Suprapubic skin (tissue), 4 donors: ENCODE results near the gene GFOD1. TPM values are rescaled to one million over a fixed set of nuclear protein-coding genes. Genes with fewer than 3 reads are reported as not detected.
A peak's percentile ranks its signal among the peaks of the same experiment; 100 is the strongest.
"Not testable (repeated sequence)": the region's sequence is repeated elsewhere in the genome, so short reads cannot be mapped to it uniquely, and the experiment has no call there.

ENCODE experiments used
- DNase-seq, 2 donors: peaks; one replicate each; pipeline ENCODE4 v3.0.0-alpha.2; 2019; ENCODE audit warnings: low spot score in 2 of 2
- H3K27ac ChIP-seq: fragments of 200-600 bp; sonication (generic); one replicate; pipeline ENCODE4 v1.5.1; 2019
- H3K27me3 ChIP-seq: fragments of 200-600 bp; sonication (generic); one replicate; pipeline ENCODE4 v1.5.1; 2019
- H3K36me3 ChIP-seq: fragments of 200-600 bp; sonication (generic); one replicate; pipeline ENCODE4 v1.5.1; 2019
- H3K4me1 ChIP-seq: fragments of 200-600 bp; sonication (generic); one replicate; pipeline ENCODE4 v1.5.1; 2019
- H3K4me3 ChIP-seq: fragments of 200-600 bp; sonication (generic); one replicate; pipeline ENCODE4 v1.5.1; 2019; ENCODE audit warnings: mild to moderate bottlenecking
- H3K9me3 ChIP-seq: fragments of 200-600 bp; sonication (generic); one replicate; pipeline ENCODE4 v1.5.1; 2019
- EP300 ChIP-seq: sonication (generic); formaldehyde crosslinking; IDR thresholded peaks from one replicate; pipeline ENCODE4 v1.6.1; 2017; ENCODE audit warnings: antibody characterized with exemption
- POLR2A ChIP-seq, 2 donors: fragments of 450-650 bp; IDR thresholded peaks; one replicate each; pipeline ENCODE4 v1.6.1; 2017; ENCODE audit warnings: antibody characterized with exemption in 2 of 2, mild to moderate bottlenecking in 2 of 2, moderate library complexity in 2 of 2
- POLR2AphosphoS5 ChIP-seq, 3 donors: sonication (generic); formaldehyde crosslinking; IDR thresholded peaks; one replicate each; pipeline ENCODE4 v1.6.1; 2017; ENCODE audit warnings: antibody characterized with exemption in 3 of 3
- WGBS: methylation state at CpG from one replicate; pipeline ENCODE4 v1.1.5; 2018; 5-methylcytosine and 5-hydroxymethylcytosine counted together
- total RNA-seq, 4 donors: library from RNA; depleted of rRNA; stranded (reverse); fragments of >200 nt; gene quantifications; one replicate each; pipeline ENCODE4 v1.1.0, GENCODE V29; 2016
- TF ChIP-seq, protein P1 (sequence below), 2 donors: fragments of 200-600 bp in 1 of 2; fragments of 450-650 bp in 1 of 2; sonication (generic) in 1 of 2; IDR thresholded peaks; one replicate each; pipeline ENCODE4 v1.5.1; 2016 to 2019; ENCODE audit warnings: antibody characterized with exemption in 2 of 2, mild to moderate bottlenecking in 1 of 2, moderate library complexity in 1 of 2

GFOD1 gene
- total RNA-seq, 4 donors from 2014 or later = 7.5 to 15.2 (median 13.7) TPM

DNA sequence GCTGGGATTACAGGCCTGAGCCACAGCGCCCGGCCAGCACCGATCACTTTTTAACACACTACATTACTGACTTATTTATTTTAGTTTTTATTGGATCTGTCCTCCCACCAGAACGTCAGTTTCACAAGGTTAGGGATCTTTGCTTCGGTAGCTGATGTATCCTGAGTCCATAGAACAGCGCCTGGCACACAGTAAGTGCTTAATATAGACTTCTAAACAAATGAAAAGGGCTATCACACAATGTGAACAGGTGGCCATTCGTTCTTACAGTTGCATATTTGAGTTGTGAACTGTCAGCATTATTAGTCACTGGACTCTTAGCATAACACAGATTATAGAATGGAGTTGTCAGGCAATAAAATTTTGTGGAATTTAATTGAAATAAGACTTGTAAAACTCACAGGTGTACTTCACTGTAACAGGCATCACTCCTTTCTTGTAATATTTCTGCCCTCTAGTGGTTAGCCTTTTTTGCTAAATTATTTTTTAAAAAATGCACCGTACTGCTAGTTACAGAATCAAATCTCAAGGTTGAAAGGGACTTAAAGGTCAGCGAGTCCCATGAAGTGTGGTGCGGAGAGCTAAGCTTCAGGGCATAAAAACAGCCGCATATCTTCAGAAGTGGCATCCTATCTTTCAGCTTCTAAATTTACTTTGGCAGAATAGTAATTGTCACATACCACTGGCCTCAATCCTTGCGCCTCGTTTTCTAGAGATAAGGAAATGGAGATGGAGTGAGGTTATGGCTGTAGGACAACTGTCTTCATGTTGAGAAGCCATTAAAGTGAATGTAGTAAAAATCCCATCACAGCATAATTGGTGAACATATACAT is 155.7 kb downstream of the GFOD1 start:
- no peaks in the 10 kb centered on the region for H3K36me3 ChIP-seq
- no peak for TF ChIP-seq POLR2AphosphoS5 (IDR thresholded peaks at IDR 0.05)
- TF ChIP-seq, protein P1, sequence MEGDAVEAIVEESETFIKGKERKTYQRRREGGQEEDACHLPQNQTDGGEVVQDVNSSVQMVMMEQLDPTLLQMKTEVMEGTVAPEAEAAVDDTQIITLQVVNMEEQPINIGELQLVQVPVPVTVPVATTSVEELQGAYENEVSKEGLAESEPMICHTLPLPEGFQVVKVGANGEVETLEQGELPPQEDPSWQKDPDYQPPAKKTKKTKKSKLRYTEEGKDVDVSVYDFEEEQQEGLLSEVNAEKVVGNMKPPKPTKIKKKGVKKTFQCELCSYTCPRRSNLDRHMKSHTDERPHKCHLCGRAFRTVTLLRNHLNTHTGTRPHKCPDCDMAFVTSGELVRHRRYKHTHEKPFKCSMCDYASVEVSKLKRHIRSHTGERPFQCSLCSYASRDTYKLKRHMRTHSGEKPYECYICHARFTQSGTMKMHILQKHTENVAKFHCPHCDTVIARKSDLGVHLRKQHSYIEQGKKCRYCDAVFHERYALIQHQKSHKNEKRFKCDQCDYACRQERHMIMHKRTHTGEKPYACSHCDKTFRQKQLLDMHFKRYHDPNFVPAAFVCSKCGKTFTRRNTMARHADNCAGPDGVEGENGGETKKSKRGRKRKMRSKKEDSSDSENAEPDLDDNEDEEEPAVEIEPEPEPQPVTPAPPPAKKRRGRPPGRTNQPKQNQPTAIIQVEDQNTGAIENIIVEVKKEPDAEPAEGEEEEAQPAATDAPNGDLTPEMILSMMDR (IDR thresholded peaks at IDR 0.05) = peak; percentile 32 to 48
- no peak for DNase-seq
- H3K4me1 ChIP-seq = peaks cover 21% of the 10 kb centered on the region
- H3K27me3 ChIP-seq = no peaks in the 10 kb centered on the region
- WGBS = 56% methylated on average over 13 of the region's 13 CpGs
- no peak overlapping the region for H3K4me3 ChIP-seq
- H3K9me3 ChIP-seq = no peaks in the 10 kb centered on the region
- H3K27ac ChIP-seq = no peak overlapping the region

DNA sequence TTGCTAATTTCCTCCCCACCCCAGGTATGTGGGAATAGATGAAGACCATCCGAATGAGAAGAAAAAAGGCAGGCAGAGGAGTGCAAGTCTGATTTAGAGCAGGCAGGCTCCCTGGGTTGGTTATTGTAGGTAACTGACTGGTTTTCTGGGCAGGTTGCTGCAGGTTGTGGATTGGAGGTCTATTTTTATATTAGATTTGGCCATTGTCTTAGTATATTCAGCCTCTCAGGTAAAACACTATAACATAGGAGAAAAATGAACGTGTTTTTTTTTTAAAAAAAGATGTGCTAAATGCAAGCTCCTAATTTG is 158.6 kb downstream of the GFOD1 start:
- Histone ChIP-seq H3K9me3 (no peaks in the 10 kb centered on the region), H3K36me3 (peaks cover 14% of the 10 kb centered on the region), H3K4me3 (peak overlapping the region; percentile 84), H3K27ac (peak overlapping the region; percentile 93), H3K4me1 (peaks cover 19% of the 10 kb centered on the region), H3K27me3 (no peaks in the 10 kb centered on the region)
- no peak for TF ChIP-seq POLR2A (IDR thresholded peaks at IDR 0.05)
- no peak for DNase-seq
- 4% methylated on average over 2 of the region's 2 CpGs for WGBS

DNA sequence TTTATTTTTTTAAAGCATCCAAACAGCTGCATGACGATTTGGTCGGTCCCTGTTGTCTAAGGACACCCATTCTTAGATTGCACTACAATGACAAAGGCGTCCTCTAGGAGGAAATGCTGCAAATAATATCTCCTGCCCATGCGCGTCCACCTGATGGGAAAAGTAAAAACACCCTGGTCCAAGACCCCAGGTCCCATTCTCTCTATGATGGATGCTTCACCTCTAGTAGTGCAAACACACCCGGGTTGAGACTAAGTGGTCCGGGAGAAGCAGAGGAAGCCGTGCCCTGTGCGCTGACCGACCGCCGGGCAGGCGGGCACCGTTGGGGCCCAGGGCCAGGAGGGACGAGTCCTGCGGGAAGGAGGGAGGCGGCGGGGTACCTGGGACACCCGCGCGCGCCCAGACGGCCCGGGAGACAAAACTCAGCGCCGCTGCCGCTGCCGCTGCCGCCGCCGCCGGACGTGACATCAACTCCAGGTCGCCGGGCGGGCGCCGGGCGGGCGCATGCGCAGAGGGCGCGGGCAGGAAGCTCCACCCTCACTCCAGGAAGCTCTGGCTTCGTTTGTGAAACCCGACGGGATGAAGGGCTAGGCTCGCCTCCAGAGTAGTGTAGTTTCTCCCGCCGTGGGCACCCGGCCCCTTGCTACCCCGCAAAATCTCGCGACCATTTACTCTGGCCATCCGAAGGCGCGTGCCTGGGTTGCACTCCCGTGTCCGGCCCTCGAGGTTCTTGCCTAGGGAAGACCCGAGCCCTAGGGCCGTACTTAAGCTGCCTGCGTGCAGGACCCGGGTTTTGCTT is 159.1 kb downstream of the GFOD1 start, which contains the start of gene TBC1D7:
TSS of gene TBC1D7 (minus strand) at position 462 of the 799 bp plus-strand sequence. CDS start 1,639 bp downstream, outside the sequence.
- no peaks in the 10 kb centered on the region for H3K27me3 ChIP-seq
- TF ChIP-seq EP300 (no peak), POLR2AphosphoS5 (IDR thresholded peaks at IDR 0.05) (peak in 2 of 3 donors; percentile 5 to 6), POLR2A (IDR thresholded peaks at IDR 0.05) (peak; percentile 38 to 80)
- TF ChIP-seq, protein P1 (IDR thresholded peaks at IDR 0.05) = peak in 1 of 2 donors; percentile 7
- H3K36me3 ChIP-seq = peaks cover 20% of the 10 kb centered on the region
- peaks cover 19% of the 10 kb centered on the region for H3K4me1 ChIP-seq
- peak within 1 kb of the TSS; percentile 84 for H3K4me3 ChIP-seq
- WGBS = 1% methylated on average over 21 of the region's 63 CpGs
- H3K27ac ChIP-seq = peak within 1 kb of the TSS; percentile 93
- no peaks in the 10 kb centered on the region for H3K9me3 ChIP-seq
- peak; percentile 95 to 96 for DNase-seq

DNA sequence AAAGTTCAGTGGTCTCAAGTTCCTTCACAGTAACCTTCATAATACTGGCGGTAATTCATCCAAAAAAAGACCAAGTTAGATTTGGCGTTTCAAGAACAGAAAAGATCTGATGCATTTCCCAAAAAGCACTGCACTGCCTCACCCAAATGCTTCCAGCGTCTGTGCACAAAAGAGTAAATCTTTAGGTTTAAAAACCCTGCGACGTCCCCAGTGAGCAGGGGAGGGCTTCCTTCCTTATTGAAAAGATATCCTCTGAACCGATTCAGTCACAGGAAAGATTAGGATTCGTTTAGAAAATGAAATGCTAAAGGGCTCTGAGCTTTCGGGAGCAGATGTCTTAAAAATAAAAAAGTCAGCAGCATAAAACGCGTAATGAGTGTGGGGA is 159.7 kb downstream of the GFOD1 start:
- Histone ChIP-seq H3K27me3 (no peaks in the 10 kb centered on the region), H3K9me3 (no peaks in the 10 kb centered on the region), H3K4me3 (peak overlapping the region; percentile 84), H3K4me1 (peaks cover 19% of the 10 kb centered on the region), H3K27ac (peak overlapping the region; percentile 93), H3K36me3 (peaks cover 25% of the 10 kb centered on the region)
- WGBS = under 1% methylated on average over 10 of the region's 10 CpGs
- TF ChIP-seq POLR2AphosphoS5 (IDR thresholded peaks at IDR 0.05) (no peak), POLR2A (IDR thresholded peaks at IDR 0.05) (no peak), EP300 (no peak)
- TF ChIP-seq, protein P1 (IDR thresholded peaks at IDR 0.05) = no peak
- no peak for DNase-seq

DNA sequence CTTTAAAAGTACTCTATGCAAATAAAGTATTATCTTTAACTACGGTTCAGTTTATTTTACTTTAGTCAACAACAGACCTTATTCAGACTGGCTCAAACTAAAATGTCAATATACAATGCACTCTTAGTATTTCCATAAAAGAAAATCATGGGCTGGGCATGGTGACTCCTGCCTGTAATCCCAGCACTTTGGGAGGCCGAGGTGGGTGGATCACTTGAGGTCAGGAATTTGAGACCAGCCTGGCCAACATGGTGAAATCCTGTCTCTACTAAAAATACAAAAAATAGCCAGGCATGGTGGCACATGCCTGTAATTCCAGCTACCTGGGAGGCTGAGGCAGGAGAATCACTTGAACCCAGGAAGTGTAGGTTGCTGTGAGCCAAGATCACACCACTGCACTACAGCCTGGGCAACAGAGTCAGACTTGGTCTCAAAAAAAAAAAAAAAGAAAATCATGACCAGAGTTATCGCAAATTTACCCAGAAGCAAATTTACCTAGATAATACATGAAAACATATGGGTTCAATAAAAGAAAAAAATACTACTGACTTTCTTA is 161.3 kb downstream of the GFOD1 start:
- DNase-seq, H3K9me3 ChIP-seq, H3K27me3 ChIP-seq, H3K27ac ChIP-seq, H3K4me3 ChIP-seq: not testable (repeated sequence)
- Histone ChIP-seq H3K4me1 (peaks cover 19% of the 10 kb centered on the region), H3K36me3 (peaks cover 41% of the 10 kb centered on the region)
- WGBS = 91% methylated on average over 3 of the region's 3 CpGs
